Measurements from ENCODE around the gene COG6.

Gene COG6
- total RNA-seq = 26.8 to 38.8 (median 28.0) reads per million in 3 experiments

- peak; percentile 90 for DNase-seq
These were observed at the start of gene COG6 for GRCh38 chr13:39655569-39656324. Gene COG6, plus strand, starts transcription at chr13:39655662. Its CDS starts 65 bp downstream, at chr13:39655727.

DNA sequence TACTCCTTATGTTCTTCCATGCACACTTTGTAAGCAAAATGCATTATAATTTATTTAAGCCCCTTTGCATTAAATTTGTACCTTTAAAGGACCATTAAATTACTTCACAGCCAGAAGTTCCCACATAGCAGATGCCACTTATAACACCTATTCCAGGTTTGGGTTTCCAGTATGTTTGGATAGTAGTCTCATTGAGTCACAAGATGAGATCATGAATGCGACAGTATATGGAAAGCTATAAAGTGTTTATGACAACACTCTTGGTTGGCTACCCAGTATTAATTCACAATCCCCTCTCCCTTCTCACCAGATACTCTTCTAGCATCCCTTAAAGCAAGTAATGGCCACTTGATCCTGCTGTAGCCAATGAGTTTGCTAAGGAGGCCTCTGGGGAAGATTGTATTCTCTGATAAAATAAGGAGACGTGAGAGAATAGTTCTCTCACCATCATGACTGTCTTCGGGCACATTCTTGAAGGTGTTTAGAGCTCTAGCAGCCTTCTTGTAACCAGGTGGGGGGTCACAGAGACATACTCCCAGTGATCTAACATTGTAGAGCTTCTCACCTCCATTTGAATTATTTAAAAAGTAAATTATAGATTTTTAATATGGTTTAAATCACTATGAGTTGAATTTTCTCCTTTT lies 49.7 kb upstream of the COG6 start:
- no peak for DNase-seq

- no peak for DNase-seq
These were observed 47.6 kb upstream of the COG6 start for GRCh38 chr13:39607876-39608275.

DNA sequence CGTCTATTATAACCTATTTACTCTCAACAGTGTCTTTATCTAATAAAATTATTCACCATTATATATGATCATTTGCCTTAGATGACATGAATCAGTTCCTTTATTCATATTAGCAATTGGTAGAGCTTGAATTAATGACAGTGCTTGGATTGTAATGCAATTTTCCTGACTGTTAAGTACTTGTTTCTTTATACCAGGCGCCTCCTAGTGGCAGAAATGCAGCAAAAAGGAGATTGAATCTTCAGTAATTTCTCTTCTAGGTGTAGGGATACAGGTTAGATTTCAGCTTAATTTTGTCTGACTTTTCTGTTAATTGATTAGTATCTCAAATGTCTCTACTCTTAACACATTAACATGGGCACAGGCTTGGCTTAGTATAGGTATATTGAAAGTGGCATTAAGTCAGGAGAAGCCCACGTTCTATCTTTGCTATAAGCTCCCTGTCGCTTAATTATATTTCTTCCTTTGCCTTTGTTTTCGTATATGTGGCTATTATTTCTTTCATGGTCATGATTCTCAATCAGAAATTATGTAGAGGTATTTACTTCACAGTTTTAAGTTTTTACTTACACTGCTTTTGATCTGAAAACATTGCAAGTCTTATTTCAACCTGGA lies 43.3 kb upstream of the COG6 start:
- DNase-seq = peak; percentile 33

DNA sequence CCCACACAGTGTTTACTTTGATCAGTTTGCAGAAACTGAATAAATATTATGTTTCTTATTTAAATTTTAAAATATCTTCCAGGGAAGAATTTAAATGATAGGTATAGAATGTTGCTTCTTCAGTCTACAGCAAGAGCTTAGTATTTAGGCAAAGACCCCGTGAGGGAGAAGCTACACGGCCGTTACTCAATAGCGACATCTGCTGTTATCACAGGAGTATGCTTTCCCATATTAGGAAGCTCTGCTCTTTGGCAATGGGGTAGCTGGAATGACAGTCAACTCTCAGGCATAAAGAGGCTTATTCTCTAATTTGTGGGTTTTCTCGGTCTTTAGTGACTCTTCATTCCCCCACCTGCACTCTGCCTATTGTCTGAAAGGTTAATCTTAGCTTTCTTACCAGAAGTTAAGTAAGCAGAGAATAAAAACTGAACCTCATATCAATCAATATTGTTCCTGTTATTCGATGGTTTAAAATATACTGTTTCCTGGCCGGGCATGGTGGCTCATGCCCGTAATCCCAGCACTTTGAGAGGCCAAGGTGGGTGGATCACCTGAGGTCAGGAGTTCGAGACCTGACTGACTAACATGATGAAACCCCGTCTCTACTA lies 39.3 kb upstream of the COG6 start:
- DNase-seq = peak; percentile 27

- no peak for DNase-seq
These were observed 36.9 kb upstream of the COG6 start for GRCh38 chr13:39618561-39618960.

DNA sequence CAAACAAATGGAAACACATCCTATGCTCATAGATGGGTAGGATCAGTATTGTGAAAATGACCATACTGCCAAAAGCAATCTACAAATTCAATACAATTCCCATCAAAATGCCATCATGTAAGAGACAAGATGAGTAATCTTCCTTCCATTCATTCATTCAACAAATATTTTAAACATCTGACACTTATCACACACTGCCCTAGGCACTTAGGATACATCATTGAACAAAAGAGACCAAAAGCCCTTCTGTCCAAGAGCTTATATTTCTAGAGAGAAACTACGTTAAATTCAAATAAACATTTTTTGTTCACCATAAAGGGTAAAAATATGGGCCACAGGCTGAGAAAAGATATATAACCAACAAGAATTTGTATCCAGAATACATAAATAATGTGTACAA lies 32.0 kb upstream of the COG6 start:
- no peak for DNase-seq

DNA sequence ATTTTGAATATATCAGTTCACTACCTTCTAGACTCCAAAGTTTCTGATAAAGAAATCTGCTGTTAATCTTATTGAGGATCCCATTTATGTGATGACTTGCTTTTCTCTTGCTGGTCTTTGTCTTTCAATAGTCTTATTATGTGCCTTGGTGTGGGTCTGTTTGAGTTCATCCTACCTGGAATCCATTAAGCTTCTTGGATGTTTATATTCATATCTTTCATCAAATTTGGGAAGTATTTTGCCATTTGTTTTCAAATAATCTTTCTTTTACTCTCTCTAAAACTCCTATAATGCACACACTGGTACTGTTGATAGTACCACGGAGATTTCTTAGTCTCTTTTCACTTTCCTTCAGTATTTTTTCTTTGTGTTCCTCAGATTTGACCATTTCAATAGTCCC lies 24.2 kb upstream of the COG6 start:
- DNase-seq = no peak

- no peak for DNase-seq
These were observed 22.5 kb upstream of the COG6 start for GRCh38 chr13:39632994-39633393.

DNA sequence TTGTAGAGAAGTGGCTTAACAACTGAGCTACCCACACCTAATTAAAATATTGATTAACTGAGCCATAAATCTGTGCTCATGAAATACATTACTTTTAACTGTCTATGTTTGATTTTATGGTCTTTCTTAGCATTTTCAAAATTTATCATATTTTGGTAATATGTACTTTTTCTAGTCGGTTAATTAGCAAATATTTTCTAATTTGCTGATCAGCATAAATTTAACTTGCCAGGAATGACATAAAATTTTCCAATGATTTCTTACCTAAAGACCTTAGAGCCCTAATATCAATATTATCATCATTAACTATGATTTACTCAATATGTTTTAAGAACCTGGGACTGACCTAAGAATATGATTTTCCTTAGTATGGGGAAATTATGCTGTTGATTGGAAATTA lies 19.9 kb upstream of the COG6 start:
- DNase-seq = no peak

GRCh38 chr13:39637890-39638289 lies 17.6 kb upstream of the COG6 start:
- DNase-seq = no peak

GRCh38 chr13:39641645-39642044 lies 13.8 kb upstream of the COG6 start:
- no peak for DNase-seq

GRCh38 chr13:39646122-39646521 lies 9.3 kb upstream of the COG6 start:
- DNase-seq = no peak

DNA sequence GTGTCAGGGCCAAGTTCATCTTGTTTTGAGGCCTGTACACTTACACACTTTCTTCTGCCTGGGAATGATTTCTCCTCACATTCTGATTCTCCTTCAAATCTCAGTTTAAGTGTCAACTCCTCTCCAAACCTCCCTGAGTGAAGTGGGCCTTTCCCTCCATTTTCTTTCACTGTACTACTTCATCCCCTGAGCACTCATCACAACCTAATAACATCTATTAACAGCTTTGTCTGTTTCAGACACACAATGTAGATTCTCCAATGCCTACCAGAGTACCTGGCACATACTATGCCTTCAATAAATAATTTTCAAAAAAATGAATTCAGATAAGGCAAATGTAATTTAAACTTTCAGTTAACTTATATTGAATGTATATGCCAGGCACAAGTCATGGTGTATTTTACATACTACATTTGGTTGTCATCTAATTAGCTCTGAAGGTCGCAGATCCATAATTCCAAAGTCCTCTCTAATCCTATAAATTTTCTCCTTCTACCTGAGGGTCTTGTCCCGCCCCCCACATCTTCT lies 357 bp upstream of the COG6 start:
- DNase-seq = no peak

- no peak for DNase-seq
These were observed 839 bp downstream of the COG6 start for GRCh38 chr13:39656325-39656677.

DNA sequence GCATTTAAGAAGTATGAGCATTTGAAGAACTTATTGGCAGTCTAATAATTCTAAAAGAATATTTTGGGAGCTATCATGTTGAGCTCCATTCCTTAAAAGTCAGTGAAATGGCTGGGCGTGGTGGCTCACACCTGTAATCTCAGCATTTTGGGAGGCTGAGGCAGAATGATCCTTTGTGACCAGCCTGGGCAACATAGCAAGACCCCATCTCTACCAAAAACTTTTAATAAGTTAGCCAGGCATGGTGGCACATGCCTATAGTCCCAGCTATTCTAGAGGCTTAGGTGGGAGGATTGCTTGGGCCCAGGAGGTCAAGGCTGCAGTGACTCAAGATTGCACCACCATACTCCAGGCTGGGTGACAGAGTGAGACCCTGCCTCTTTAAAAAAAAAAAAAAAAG lies 8.0 kb downstream of the COG6 start:
- no peak for DNase-seq

- no peak for DNase-seq
These were observed 8.5 kb downstream of the COG6 start for GRCh38 chr13:39663958-39664357.

DNA sequence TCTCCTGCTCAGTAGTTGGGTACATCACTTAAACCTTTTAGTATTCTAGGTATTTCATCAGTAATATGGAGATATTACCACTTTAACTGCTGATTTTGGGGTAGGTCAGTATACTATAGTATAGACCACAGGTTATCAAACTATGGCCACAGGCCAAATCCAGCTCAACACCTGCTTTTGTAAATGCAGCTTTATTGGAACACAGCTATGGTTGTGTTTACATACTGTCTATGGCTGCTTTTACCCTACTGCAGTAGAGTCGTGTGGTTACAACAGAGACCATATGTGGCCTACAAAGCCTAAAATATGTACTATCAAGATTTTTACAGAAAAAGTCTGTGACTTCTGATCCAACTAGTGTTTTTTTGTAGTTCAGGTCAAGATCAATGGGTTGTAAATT lies 10.3 kb downstream of the COG6 start:
- DNase-seq = no peak

GRCh38 chr13:39670445-39670844 lies 15.0 kb downstream of the COG6 start:
- no peak for DNase-seq

DNA sequence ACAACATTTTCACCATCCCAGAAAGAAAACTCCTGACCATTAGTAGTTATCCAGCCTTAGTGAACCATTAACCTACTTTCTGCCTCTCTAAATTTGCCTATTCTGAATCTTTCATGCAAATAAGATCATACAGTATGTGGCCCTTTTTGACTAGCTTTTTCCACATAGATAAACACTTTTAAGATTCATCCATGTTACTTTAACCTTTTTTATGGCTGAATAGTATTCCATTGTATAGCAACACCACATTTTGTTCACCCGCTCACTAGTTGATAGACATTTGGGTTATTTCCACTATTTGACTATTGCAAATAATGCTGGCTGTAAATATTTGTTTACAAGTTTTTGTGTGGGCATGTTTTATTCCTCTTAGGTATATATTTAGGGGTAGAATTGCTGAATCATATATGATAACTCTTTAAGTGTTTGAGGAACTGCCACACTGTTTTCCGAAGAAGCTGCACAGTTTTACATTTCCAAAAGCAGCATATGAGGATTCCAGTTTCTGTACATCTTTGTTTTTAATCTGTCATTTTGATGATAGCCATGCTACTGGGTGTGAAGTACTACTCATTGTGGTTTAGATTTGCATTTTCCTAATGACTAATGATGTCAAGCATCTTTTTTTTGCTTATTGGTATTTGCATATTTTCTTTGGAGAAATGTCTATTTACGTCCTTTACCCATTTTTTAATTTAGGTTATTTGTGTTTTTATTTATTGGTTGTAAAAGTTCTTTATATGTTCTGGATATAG lies 17.1 kb downstream of the COG6 start:
- no peak for DNase-seq

GRCh38 chr13:39675904-39676303 lies 20.4 kb downstream of the COG6 start:
- DNase-seq = no peak

DNA sequence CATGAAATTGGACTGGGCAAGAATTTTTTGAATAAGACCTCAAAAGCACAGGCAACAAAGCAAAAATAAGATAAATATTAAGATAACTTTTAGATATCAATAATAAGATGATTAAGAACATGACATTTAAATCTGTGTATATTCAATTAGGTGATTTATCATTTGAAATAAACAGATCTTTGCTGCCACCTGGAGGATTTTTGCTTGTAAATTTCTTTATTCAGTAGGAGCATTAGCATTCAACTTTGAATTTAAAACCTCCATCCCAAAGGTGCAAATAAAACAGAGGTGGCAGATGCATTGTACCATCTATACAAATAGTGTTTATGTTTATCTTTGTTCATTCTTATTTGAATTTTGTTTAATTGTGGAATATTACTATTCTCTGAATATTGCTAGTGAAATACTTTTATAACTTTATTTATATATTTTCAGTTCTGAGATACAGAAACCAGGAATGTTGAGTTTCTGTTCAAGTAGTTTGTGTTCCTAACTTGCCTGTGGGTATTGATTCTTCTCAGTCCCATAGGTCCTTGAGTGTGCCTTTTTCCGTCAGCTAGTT lies 20.9 kb downstream of the COG6 start:
- peak; percentile 31 for DNase-seq
